GM23338 (cell line): ENCODE data around the gene GDAP1L1. TPM values are rescaled to one million over a fixed set of nuclear protein-coding genes. Genes with fewer than 3 reads are reported as not detected.
A peak's percentile ranks its signal among the peaks of the same experiment; 100 is the strongest.

Source experiments
- ATAC-seq: fragments of 200-7000 bp; cut with Tn5 transposase; 3 replicates; pipeline ENCODE4 v1.9.1; 2020
- DNase-seq: peaks from one replicate; pipeline ENCODE4 v3.0.0-alpha.2; 2015; ENCODE audit warnings: low spot score
- H2AFZ ChIP-seq: fragments of 200-600 bp; sonication (generic); 2 replicates; pipeline ENCODE4 v1.8.0; 2016; ENCODE audit warnings: antibody characterized with exemption, mild to moderate bottlenecking, moderate library complexity
- H3F3A ChIP-seq: fragments of 200-600 bp; sonication (generic); replicated peaks from 2 replicates; pipeline ENCODE4 v1.8.0; 2017; ENCODE audit warnings: antibody characterized with exemption, mixed run types, low read depth
- H3K27ac ChIP-seq: fragments of 200-600 bp; sonication (generic); 2 replicates; pipeline ENCODE4 v1.6.1; 2016; ENCODE audit warnings: low read depth
- H3K27me3 ChIP-seq: fragments of 200-600 bp; sonication (generic); 2 replicates; pipeline ENCODE4 v1.8.0; 2016; ENCODE audit warnings: mild to moderate bottlenecking, mixed run types, moderate library complexity; ENCODE audit not compliant: insufficient read depth
- H3K36me3 ChIP-seq: fragments of 200-600 bp; sonication (generic); 2 replicates; pipeline ENCODE4 v1.8.0; 2016; ENCODE audit warnings: mild to moderate bottlenecking; ENCODE audit not compliant: insufficient read depth
- H3K4me1 ChIP-seq: fragments of 200-600 bp; sonication (generic); 2 replicates; pipeline ENCODE4 v1.8.0; 2016; ENCODE audit warnings: mild to moderate bottlenecking, moderate library complexity; ENCODE audit not compliant: insufficient read depth
- H3K4me2 ChIP-seq: fragments of 200-600 bp; sonication (generic); 2 replicates; pipeline ENCODE4 v1.7.1; 2017; ENCODE audit warnings: mixed run types
- H3K4me3 ChIP-seq: fragments of 200-600 bp; sonication (generic); 2 replicates; pipeline ENCODE4 v1.6.1; 2016; ENCODE audit warnings: mixed run types
- H3K79me2 ChIP-seq: fragments of 200-600 bp; sonication (generic); replicated peaks from 2 replicates; pipeline ENCODE4 v1.8.0; 2017; ENCODE audit warnings: mild to moderate bottlenecking; ENCODE audit not compliant: insufficient read depth
- H3K9me2 ChIP-seq: fragments of 200-600 bp; sonication (generic); 2 replicates; pipeline ENCODE4 v1.8.0; 2017; ENCODE audit not compliant: insufficient read depth
- H4K20me1 ChIP-seq: fragments of 200-600 bp; sonication (generic); replicated peaks from 2 replicates; pipeline ENCODE4 v1.8.0; 2017; ENCODE audit warnings: mild to moderate bottlenecking; ENCODE audit not compliant: insufficient read depth
- H3K27ac Mint-ChIP-seq: 2 replicates; pipeline ENCODE4 v1.8.0; 2020; ENCODE audit warnings: inconsistent platforms, mild to moderate bottlenecking, moderate library complexity, mixed read lengths
- H3K27me3 Mint-ChIP-seq: 3 replicates; pipeline ENCODE4 v1.8.0; 2022; ENCODE audit warnings: low read depth, mild to moderate bottlenecking, moderate library complexity, mixed read lengths, inconsistent platforms; ENCODE audit not compliant: insufficient read depth, poor library complexity
- H3K36me3 Mint-ChIP-seq: 3 replicates; pipeline ENCODE4 v1.8.0; 2021; ENCODE audit warnings: low read depth, mild to moderate bottlenecking, inconsistent platforms, moderate library complexity, mixed read lengths
- H3K4me1 Mint-ChIP-seq: 3 replicates; pipeline ENCODE4 v1.8.0; 2020; ENCODE audit warnings: mild to moderate bottlenecking, inconsistent platforms, mixed read lengths
- H3K4me3 Mint-ChIP-seq: 3 replicates; pipeline ENCODE4 v1.8.0; 2021; ENCODE audit warnings: moderate library complexity, mild to moderate bottlenecking, inconsistent platforms, mixed read lengths
- H3K9me3 Mint-ChIP-seq: 3 replicates; pipeline ENCODE4 v1.8.0; 2020; ENCODE audit warnings: moderate library complexity, mild to moderate bottlenecking, inconsistent platforms, mixed read lengths
- EZH2 ChIP-seq: fragments of 200-600 bp; sonication (generic); IDR thresholded peaks from one replicate; pipeline ENCODE4 v1.8.0; 2017; ENCODE audit warnings: antibody characterized with exemption, mild to moderate bottlenecking, low read depth; ENCODE audit not compliant: unreplicated experiment
- EZH2phosphoT487 ChIP-seq: fragments of 200-600 bp; sonication (generic); IDR thresholded peaks from one replicate; pipeline ENCODE4 v1.8.1; 2018; ENCODE audit warnings: antibody characterized with exemption; ENCODE audit not compliant: unreplicated experiment
- ZNF114 ChIP-seq: fragments of 250-450 bp; sonication (Bioruptor Pico); IDR thresholded peaks from 2 replicates; pipeline ENCODE4 v1.5.0; 2020; ENCODE audit warnings: mild to moderate bottlenecking, moderate library complexity
- ZNF331 ChIP-seq: fragments of 250-450 bp; sonication (Bioruptor Pico); IDR thresholded peaks from 2 replicates; pipeline ENCODE4 v1.5.0; 2020; ENCODE audit warnings: low read depth, mild to moderate bottlenecking, moderate library complexity
- polyA plus RNA-seq: library from polyadenylated mRNA; unstranded; fragments of >200 nt; fragmentation: Nextera tagmentation; extraction: Ambion mirVana; gene quantifications from 2 replicates; pipeline ENCODE4 v1.2.1, GENCODE V29; 2016
- total RNA-seq: library from RNA; depleted of rRNA; stranded (reverse); fragments of >200 nt; shearing (Covaris generic); gene quantifications from 2 replicates; pipeline ENCODE4 v1.2.3, GENCODE V29; 2014
- TF ChIP-seq, protein P1 (sequence below): fragments of 250-450 bp; sonication (Bioruptor Pico); IDR thresholded peaks from 2 replicates; pipeline ENCODE4 v1.5.0; 2020; ENCODE audit warnings: mild to moderate bottlenecking, moderate library complexity
- TF ChIP-seq, protein P2 (sequence below): IDR thresholded peaks from 2 replicates; pipeline ENCODE4 v1.6.1; 2016; ENCODE audit warnings: antibody characterized with exemption

Gene GDAP1L1
- total and polyA plus RNA-seq, 2 experiments from 2014 or later = 4.5 to 11.2 TPM

DNA sequence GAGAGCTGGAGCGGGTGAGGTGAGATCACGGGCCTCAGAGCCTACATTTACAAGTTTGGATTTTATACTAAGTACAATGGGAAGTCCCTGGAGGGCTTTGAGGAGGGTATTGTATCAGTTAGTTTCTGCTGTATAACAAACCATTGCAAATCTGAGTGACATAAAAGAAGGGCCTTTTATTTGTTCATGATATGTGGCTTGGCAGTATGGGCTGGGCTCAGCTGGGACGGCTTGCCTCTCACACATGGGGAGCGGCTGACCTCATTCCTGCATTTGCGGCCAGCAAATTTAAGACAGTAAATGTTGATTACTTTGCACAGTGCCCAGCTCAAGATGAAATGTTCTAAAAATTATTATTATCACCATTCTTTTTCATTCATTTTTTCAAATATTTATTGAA is 21.7 kb downstream of the GDAP1L1 start:
- Mint-ChIP-seq H3K4me1 (no peaks in the 10 kb centered on the region), H3K36me3 (peaks cover 6% of the 10 kb centered on the region), H3K4me3 (no peak overlapping the region), H3K9me3 (peaks cover 3% of the 10 kb centered on the region; the same call in 1 of the 3 replicates), H3K27ac (no peak overlapping the region), H3K27me3 (no peaks in the 10 kb centered on the region)
- Histone ChIP-seq H3K27ac (no peak overlapping the region), H4K20me1 (no peaks in the 10 kb centered on the region), H3K4me3 (no peak overlapping the region), H3K36me3 (no peaks in the 10 kb centered on the region), H3F3A (no peaks in the 10 kb centered on the region), H3K4me1 (peaks cover 4% of the 10 kb centered on the region; the same call in 1 of the 2 replicates), H2AFZ (no peak overlapping the region), H3K27me3 (no peaks in the 10 kb centered on the region), H3K79me2 (no peaks in the 10 kb centered on the region), H3K9me2 (no peaks in the 10 kb centered on the region), H3K4me2 (no peak overlapping the region)
- DNase-seq (no peak), ATAC-seq (no peak)
- peak; percentile 62 for TF ChIP-seq ZNF331 (CRISPR knock-in tag)
- no peak for TF ChIP-seq EZH2
- TF ChIP-seq ZNF114 (CRISPR knock-in tag) = no peak
- TF ChIP-seq, protein P1, sequence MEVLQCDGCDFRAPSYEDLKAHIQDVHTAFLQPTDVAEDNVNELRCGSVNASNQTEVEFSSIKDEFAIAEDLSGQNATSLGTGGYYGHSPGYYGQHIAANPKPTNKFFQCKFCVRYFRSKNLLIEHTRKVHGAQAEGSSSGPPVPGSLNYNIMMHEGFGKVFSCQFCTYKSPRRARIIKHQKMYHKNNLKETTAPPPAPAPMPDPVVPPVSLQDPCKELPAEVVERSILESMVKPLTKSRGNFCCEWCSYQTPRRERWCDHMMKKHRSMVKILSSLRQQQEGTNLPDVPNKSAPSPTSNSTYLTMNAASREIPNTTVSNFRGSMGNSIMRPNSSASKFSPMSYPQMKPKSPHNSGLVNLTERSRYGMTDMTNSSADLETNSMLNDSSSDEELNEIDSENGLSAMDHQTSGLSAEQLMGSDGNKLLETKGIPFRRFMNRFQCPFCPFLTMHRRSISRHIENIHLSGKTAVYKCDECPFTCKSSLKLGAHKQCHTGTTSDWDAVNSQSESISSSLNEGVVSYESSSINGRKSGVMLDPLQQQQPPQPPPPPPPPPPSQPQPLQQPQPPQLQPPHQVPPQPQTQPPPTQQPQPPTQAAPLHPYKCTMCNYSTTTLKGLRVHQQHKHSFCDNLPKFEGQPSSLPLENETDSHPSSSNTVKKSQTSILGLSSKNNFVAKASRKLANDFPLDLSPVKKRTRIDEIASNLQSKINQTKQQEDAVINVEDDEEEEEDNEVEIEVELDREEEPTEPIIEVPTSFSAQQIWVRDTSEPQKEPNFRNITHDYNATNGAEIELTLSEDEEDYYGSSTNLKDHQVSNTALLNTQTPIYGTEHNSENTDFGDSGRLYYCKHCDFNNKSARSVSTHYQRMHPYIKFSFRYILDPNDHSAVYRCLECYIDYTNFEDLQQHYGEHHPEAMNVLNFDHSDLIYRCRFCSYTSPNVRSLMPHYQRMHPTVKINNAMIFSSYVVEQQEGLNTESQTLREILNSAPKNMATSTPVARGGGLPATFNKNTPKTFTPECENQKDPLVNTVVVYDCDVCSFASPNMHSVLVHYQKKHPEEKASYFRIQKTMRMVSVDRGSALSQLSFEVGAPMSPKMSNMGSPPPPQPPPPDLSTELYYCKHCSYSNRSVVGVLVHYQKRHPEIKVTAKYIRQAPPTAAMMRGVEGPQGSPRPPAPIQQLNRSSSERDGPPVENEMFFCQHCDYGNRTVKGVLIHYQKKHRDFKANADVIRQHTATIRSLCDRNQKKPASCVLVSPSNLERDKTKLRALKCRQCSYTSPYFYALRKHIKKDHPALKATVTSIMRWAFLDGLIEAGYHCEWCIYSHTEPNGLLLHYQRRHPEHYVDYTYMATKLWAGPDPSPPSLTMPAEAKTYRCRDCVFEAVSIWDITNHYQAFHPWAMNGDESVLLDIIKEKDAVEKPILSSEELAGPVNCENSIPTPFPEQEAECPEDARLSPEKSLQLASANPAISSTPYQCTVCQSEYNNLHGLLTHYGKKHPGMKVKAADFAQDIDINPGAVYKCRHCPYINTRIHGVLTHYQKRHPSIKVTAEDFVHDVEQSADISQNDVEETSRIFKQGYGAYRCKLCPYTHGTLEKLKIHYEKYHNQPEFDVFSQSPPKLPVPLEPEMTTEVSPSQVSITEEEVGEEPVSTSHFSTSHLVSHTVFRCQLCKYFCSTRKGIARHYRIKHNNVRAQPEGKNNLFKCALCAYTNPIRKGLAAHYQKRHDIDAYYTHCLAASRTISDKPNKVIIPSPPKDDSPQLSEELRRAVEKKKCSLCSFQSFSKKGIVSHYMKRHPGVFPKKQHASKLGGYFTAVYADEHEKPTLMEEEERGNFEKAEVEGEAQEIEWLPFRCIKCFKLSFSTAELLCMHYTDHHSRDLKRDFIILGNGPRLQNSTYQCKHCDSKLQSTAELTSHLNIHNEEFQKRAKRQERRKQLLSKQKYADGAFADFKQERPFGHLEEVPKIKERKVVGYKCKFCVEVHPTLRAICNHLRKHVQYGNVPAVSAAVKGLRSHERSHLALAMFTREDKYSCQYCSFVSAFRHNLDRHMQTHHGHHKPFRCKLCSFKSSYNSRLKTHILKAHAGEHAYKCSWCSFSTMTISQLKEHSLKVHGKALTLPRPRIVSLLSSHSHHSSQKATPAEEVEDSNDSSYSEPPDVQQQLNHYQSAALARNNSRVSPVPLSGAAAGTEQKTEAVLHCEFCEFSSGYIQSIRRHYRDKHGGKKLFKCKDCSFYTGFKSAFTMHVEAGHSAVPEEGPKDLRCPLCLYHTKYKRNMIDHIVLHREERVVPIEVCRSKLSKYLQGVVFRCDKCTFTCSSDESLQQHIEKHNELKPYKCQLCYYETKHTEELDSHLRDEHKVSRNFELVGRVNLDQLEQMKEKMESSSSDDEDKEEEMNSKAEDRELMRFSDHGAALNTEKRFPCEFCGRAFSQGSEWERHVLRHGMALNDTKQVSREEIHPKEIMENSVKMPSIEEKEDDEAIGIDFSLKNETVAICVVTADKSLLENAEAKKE = no peak
- TF ChIP-seq EZH2phosphoT487 = no peak
- TF ChIP-seq, protein P2, sequence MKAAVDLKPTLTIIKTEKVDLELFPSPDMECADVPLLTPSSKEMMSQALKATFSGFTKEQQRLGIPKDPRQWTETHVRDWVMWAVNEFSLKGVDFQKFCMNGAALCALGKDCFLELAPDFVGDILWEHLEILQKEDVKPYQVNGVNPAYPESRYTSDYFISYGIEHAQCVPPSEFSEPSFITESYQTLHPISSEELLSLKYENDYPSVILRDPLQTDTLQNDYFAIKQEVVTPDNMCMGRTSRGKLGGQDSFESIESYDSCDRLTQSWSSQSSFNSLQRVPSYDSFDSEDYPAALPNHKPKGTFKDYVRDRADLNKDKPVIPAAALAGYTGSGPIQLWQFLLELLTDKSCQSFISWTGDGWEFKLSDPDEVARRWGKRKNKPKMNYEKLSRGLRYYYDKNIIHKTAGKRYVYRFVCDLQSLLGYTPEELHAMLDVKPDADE = no peak
